ENCODE results near the gene ST8SIA5.

ST8SIA5 gene

DNA sequence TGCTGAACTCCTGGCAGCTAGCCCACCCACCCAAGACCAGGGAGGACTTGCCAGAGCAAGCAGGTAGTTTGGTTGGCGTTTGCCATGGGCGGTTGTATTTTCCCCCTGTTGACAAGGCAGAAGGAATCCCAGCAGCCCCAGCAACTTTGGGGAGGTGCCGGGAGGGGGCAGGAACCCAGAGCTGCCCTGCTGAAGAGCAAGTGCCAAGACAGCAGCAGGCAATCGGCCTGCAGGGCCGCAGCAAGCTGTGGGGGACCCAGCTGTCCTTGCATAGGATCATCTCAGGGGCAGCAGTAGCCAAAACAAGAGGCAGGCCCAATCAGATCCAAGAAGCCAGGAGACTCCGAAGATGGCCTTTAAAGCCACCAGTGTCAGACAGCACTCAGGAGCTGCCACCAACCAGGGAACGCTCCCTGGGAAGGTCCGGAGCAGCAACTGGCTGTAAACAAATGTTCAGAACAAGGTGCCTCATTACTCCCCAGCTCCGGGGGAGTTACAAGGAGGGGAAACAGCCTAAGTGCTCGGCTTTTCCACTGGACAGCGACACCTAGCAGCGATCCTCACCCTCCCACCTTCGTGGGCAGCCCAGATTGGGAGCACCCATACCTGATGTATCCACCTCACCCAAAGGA, 2.1 kb downstream of the ST8SIA5 start:
- peaks cover 41% of the 10 kb centered on the region for H3K27me3 ChIP-seq (ENCODE audit: insufficient read depth, poor library complexity, severe bottlenecking)
- TF ChIP-seq, protein P1, sequence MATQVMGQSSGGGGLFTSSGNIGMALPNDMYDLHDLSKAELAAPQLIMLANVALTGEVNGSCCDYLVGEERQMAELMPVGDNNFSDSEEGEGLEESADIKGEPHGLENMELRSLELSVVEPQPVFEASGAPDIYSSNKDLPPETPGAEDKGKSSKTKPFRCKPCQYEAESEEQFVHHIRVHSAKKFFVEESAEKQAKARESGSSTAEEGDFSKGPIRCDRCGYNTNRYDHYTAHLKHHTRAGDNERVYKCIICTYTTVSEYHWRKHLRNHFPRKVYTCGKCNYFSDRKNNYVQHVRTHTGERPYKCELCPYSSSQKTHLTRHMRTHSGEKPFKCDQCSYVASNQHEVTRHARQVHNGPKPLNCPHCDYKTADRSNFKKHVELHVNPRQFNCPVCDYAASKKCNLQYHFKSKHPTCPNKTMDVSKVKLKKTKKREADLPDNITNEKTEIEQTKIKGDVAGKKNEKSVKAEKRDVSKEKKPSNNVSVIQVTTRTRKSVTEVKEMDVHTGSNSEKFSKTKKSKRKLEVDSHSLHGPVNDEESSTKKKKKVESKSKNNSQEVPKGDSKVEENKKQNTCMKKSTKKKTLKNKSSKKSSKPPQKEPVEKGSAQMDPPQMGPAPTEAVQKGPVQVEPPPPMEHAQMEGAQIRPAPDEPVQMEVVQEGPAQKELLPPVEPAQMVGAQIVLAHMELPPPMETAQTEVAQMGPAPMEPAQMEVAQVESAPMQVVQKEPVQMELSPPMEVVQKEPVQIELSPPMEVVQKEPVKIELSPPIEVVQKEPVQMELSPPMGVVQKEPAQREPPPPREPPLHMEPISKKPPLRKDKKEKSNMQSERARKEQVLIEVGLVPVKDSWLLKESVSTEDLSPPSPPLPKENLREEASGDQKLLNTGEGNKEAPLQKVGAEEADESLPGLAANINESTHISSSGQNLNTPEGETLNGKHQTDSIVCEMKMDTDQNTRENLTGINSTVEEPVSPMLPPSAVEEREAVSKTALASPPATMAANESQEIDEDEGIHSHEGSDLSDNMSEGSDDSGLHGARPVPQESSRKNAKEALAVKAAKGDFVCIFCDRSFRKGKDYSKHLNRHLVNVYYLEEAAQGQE (IDR thresholded peaks at IDR 0.05; ENCODE audit: insufficient replicate concordance, low read depth) = peak; percentile 43
- TF ChIP-seq, protein P2, sequence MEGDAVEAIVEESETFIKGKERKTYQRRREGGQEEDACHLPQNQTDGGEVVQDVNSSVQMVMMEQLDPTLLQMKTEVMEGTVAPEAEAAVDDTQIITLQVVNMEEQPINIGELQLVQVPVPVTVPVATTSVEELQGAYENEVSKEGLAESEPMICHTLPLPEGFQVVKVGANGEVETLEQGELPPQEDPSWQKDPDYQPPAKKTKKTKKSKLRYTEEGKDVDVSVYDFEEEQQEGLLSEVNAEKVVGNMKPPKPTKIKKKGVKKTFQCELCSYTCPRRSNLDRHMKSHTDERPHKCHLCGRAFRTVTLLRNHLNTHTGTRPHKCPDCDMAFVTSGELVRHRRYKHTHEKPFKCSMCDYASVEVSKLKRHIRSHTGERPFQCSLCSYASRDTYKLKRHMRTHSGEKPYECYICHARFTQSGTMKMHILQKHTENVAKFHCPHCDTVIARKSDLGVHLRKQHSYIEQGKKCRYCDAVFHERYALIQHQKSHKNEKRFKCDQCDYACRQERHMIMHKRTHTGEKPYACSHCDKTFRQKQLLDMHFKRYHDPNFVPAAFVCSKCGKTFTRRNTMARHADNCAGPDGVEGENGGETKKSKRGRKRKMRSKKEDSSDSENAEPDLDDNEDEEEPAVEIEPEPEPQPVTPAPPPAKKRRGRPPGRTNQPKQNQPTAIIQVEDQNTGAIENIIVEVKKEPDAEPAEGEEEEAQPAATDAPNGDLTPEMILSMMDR (IDR thresholded peaks at IDR 0.05; ENCODE audit: insufficient read depth, low read length) = no peak
- DNase-seq (ENCODE audit: low read depth in 1 of 2, low spot score in 1 of 2) = no peak

DNA sequence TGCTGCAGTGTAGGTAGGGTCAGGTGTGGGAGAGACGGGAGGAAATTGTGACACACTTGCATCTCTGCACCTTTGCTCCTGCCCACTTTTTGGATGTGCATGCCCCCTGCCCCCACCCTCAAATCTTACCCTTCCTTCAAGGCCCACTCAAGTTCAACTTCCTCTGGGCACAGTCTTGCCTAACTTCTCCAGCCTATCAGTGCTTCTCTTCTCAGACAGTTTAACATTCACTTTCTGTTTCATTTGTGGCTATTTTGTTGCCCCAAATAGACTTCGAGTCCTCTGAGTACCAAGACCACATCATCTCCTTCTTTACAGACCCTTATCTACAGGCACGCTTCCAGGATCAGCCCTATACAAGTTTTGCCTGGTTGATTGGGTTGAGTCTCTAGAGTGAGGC, 2.7 kb downstream of the ST8SIA5 start:
- peak in 1 of 2 experiments; percentile 21 for DNase-seq (ENCODE audit: low read depth in 1 of 2, low spot score in 1 of 2)
- peaks cover 37% of the 10 kb centered on the region for H3K27me3 ChIP-seq (ENCODE audit: insufficient read depth, poor library complexity, severe bottlenecking)
- H3K4me3 ChIP-seq (replicated peaks; ENCODE audit: insufficient read depth, low read length) = no peak overlapping the region
- H3K27ac ChIP-seq (replicated peaks) = no peak overlapping the region
- TF ChIP-seq, protein P1 (IDR thresholded peaks at IDR 0.05; ENCODE audit: insufficient replicate concordance, low read depth) = no peak
- TF ChIP-seq GABPA (IDR thresholded peaks at IDR 0.05; ENCODE audit: low read depth) = no peak
- TF ChIP-seq, protein P2 (IDR thresholded peaks at IDR 0.05; ENCODE audit: insufficient read depth, low read length) = no peak
- no peak for TF ChIP-seq POLR2AphosphoS5 (IDR thresholded peaks at IDR 0.05; ENCODE audit: low read depth)
- no peak for TF ChIP-seq SPI1 (IDR thresholded peaks at IDR 0.05; ENCODE audit: borderline replicate concordance, low read depth)

More for the DNA sequence above, 2.1 kb downstream of the ST8SIA5 start:
- Histone ChIP-seq H3K27ac (replicated peaks) (no peak overlapping the region), H3K4me3 (replicated peaks; ENCODE audit: insufficient read depth, low read length) (no peak overlapping the region)

DNA sequence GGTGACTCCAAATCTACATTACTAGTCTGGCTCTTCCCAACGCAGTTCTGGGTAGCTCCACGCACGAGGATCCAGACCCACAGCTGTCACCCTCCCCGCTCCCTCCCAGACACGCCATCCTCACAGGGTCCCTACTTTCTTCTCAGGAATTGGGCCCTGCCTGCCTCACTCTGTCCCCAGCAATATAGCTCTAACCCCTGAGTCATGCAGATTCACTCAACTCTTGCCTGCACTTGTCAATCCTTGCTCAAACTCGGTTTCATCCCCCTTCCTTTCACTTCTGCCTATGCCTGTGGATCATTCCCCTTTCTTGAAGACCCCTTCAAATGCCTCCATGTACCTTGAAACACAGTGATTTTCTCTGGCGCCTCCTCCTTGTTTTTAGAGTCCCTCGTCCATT, 5.0 kb downstream of the ST8SIA5 start:
- H3K27ac ChIP-seq (replicated peaks) = no peak overlapping the region
- no peak for TF ChIP-seq POLR2AphosphoS5 (IDR thresholded peaks at IDR 0.05; ENCODE audit: low read depth)
- TF ChIP-seq SPI1 (IDR thresholded peaks at IDR 0.05; ENCODE audit: borderline replicate concordance, low read depth) = no peak
- TF ChIP-seq, protein P1 (IDR thresholded peaks at IDR 0.05; ENCODE audit: insufficient replicate concordance, low read depth) = no peak
- TF ChIP-seq, protein P2 (IDR thresholded peaks at IDR 0.05; ENCODE audit: insufficient read depth, low read length) = no peak
- no peak for TF ChIP-seq GABPA (IDR thresholded peaks at IDR 0.05; ENCODE audit: low read depth)
- peaks cover 20% of the 10 kb centered on the region for H3K27me3 ChIP-seq (ENCODE audit: insufficient read depth, poor library complexity, severe bottlenecking)
- H3K4me3 ChIP-seq (replicated peaks; ENCODE audit: insufficient read depth, low read length) = no peak overlapping the region
- no peak for DNase-seq (ENCODE audit: low read depth in 1 of 2, low spot score in 1 of 2)

Data from HL-60 (cell line).